Mammary epithelial cell (primary cell): ENCODE results near the gene PEA15.

ENCODE experiments used
- EZH2 ChIP-seq: IDR thresholded peaks from 2 replicates; pipeline ENCODE4 v1.6.1; 2012; ENCODE audit warnings: low read length, inconsistent platforms, borderline replicate concordance
- TF ChIP-seq, protein P1 (sequence below), 2 donors: IDR thresholded peaks in 1 of 2; conservative IDR thresholded peaks in 1 of 2; 2 replicates each; pipeline ENCODE4 v1.5.1; 2011 to 2012; ENCODE audit warnings: inconsistent platforms in 2 of 2, low read length in 2 of 2, mild to moderate bottlenecking in 2 of 2, control low read depth in 1 of 2, low read depth in 1 of 2; ENCODE audit not compliant: insufficient read depth in 1 of 2; ENCODE audit errors: extremely low read depth in 1 of 2

DNA sequence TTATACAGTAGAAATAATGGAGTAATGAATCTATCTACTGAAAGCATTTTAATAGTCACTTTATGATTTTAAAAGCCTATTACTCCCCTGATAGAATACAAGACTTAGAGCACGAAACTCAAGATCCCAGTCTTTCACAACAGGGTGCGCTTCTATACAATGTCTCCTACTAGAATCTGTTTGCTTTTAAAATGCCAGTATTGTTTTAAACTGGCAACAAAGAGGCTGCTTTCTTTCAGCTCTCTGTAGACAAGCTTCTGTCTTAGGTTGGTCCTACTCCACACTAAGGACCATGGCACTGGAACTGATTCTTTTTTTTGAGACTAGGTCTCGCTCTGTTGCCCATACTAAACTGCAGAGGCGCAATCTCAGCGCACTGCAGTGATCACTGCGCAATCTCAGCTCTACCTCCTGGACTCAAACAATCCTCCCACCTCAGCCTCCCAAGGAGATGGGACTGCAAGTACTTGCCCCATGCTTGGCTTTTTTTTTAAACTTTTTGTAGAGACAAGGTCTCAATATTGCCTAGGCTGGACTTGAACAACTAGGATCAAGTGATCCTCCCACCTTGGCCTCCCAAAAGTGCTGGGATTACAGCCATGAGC is 52.3 kb downstream of the PEA15 start:
- TF ChIP-seq, protein P1, sequence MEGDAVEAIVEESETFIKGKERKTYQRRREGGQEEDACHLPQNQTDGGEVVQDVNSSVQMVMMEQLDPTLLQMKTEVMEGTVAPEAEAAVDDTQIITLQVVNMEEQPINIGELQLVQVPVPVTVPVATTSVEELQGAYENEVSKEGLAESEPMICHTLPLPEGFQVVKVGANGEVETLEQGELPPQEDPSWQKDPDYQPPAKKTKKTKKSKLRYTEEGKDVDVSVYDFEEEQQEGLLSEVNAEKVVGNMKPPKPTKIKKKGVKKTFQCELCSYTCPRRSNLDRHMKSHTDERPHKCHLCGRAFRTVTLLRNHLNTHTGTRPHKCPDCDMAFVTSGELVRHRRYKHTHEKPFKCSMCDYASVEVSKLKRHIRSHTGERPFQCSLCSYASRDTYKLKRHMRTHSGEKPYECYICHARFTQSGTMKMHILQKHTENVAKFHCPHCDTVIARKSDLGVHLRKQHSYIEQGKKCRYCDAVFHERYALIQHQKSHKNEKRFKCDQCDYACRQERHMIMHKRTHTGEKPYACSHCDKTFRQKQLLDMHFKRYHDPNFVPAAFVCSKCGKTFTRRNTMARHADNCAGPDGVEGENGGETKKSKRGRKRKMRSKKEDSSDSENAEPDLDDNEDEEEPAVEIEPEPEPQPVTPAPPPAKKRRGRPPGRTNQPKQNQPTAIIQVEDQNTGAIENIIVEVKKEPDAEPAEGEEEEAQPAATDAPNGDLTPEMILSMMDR (conservative IDR thresholded peaks at IDR 0.05 in 1 of 2, IDR thresholded peaks at IDR 0.05 in 1 of 2; ENCODE audit: extremely low read depth in 1 of 2, insufficient read depth in 1 of 2, low read depth in 1 of 2, low read length in 2 of 2): no peak
- TF ChIP-seq EZH2: no peak
